ENCODE data around the gene RMND1. TPM values are rescaled to one million over a fixed set of nuclear protein-coding genes. Genes with fewer than 3 reads are reported as not detected.

The RMND1 gene
- total and polyA plus RNA-seq, 9 of the 15 experiments (the other 6 are each of a cell fraction or from before 2014, with no cell fraction given): 26.9 to 47.8 (median 36.2) TPM

DNA sequence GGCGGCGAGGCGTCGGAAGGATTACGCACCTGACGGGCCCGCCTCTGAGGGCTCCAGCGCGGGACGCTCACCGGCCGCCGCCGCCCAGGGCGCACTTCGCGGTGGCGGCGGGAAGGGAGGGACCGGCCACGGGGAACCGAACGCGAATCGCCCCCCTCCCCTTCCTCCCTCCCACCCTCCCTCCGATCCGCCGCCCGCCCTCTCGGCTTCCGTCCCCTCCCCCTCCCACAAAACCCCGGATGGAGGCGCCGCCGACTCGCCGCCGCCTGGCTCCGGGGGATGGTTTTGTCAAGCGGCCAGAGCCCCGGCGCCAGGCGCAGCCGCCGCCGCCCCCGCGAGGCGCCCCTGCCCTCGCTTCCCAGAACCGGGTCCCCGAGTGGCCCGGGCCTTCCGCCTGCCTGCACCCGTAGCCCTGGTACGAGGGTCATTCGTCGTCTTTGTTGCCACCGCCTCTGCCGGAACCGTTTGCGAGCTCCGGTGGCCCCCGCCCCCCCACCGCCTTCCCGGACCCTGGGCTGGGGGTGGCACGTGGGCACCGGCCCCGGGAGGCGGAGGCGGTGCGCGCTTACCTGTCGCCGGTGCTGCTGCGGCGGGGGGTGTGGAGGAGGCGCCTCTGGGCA is 61.0 kb downstream of the RMND1 start (continued):
- TF ChIP-seq JUND (IDR thresholded peaks at IDR 0.05; ENCODE audit: borderline replicate concordance, low read depth, low read length) (no peak), JUND (tag; IDR thresholded peaks at IDR 0.05; ENCODE audit: borderline replicate concordance, low read depth, low read length) (no peak), IRF9 (tag; IDR thresholded peaks at IDR 0.05) (no peak), ZNF507 (tag; conservative IDR thresholded peaks at IDR 0.05) (no peak), KLF13 (tag; IDR thresholded peaks at IDR 0.05; ENCODE audit: borderline replicate concordance, low read depth) (peak; percentile 56; the same call in 1 of the 2 replicates), U2AF2 (optimal IDR thresholded peaks at IDR 0.05; ENCODE audit: low read depth, low read length) (no peak), SAP30 (IDR thresholded peaks at IDR 0.05; ENCODE audit: borderline replicate concordance, insufficient read depth, low read depth, low read length, poor library complexity, severe bottlenecking) (peak; percentile 58), STAG1 (CRISPR knock-in tag; IDR thresholded peaks at IDR 0.05; ENCODE audit: borderline replicate concordance) (no peak), HOXB6 (CRISPR knock-in tag; IDR thresholded peaks at IDR 0.05; ENCODE audit: borderline replicate concordance) (no peak), ELF2 (CRISPR knock-in tag; IDR thresholded peaks at IDR 0.05) (no peak), EGR1 (conservative IDR thresholded peaks at IDR 0.05) (peak; percentile 84), HNRNPK (IDR thresholded peaks at IDR 0.05; ENCODE audit: low read depth, low read length, poor library complexity, severe bottlenecking) (peak; percentile 99)
- TF ChIP-seq, protein P1, sequence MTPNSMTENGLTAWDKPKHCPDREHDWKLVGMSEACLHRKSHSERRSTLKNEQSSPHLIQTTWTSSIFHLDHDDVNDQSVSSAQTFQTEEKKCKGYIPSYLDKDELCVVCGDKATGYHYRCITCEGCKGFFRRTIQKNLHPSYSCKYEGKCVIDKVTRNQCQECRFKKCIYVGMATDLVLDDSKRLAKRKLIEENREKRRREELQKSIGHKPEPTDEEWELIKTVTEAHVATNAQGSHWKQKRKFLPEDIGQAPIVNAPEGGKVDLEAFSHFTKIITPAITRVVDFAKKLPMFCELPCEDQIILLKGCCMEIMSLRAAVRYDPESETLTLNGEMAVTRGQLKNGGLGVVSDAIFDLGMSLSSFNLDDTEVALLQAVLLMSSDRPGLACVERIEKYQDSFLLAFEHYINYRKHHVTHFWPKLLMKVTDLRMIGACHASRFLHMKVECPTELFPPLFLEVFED (CRISPR knock-in tag; conservative IDR thresholded peaks at IDR 0.05): no peak
- TF ChIP-seq, protein P2, sequence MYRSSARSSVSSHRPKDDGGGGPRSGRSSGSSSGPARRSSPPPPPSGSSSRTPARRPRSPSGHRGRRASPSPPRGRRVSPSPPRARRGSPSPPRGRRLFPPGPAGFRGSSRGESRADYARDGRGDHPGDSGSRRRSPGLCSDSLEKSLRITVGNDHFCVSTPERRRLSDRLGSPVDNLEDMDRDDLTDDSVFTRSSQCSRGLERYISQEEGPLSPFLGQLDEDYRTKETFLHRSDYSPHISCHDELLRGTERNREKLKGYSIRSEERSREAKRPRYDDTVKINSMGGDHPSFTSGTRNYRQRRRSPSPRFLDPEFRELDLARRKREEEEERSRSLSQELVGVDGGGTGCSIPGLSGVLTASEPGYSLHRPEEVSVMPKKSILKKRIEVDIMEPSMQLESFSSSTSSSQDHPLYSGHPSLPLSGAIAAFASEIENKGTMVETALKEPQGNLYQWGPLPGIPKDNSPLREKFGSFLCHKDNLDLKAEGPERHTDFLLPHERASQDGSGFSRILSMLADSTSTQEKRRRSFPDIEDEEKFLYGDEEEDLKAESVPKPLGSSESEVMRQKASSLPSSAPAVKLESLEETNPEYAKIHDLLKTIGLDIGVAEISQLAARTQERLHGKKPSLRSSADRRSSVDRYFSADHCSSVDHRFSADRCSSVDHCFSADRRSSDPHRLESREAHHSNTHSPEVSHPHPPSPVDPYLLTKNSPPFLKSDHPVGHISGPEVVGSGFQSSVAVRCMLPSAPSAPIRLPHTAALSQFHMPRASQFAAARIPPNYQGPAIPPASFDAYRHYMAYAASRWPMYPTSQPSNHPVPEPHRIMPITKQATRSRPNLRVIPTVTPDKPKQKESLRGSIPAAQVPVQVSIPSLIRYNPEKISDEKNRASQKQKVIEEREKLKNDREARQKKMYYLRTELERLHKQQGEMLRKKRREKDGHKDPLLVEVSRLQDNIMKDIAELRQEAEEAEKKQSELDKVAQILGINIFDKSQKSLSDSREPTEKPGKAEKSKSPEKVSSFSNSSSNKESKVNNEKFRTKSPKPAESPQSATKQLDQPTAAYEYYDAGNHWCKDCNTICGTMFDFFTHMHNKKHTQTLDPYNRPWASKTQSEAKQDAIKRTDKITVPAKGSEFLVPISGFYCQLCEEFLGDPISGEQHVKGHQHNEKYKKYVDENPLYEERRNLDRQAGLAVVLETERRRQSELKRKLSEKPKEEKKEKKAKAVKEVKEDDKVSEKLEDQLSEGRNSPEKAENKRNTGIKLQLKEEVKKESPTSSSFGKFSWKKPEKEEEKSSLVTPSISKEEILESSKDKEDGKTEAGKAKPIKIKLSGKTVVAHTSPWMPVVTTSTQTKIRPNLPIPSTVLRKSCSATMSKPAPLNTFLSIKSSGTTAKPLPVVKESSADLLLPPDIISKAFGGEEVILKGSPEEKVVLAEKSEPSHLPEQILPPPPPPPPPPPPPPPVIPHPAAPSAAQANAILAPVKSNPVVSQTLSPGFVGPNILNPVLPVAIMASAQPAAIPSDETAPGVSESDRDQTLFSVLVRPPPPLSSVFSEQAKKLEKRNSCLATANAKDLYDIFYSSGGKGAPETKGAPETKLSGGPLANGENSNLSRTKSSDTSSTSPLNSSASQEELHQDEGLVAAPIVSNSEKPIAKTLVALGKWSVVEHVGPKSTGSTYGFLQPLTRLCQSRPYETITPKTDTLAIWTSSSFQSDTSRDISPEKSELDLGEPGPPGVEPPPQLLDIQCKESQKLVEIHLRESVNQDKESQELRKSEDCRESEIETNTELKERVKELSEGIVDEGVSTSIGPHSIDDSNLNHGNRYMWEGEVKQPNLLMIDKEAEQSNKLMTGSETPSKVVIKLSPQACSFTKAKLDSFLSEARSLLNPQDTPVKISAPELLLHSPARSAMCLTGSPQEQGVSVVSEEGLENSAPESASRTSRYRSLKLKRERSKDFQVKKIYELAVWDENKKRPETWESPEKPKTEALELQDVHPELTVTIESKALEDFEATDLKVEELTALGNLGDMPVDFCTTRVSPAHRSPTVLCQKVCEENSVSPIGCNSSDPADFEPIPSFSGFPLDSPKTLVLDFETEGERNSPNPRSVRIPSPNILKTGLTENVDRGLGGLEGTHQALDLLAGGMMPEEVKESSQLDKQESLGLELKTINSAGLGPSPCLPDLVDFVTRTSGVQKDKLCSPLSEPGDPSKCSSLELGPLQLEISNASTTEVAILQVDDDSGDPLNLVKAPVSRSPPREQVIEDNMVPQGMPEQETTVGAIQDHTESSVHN (IDR thresholded peaks at IDR 0.05; ENCODE audit: borderline replicate concordance in 1 of 2, low read depth in 1 of 2): no peak
- TF ChIP-seq, protein P3, sequence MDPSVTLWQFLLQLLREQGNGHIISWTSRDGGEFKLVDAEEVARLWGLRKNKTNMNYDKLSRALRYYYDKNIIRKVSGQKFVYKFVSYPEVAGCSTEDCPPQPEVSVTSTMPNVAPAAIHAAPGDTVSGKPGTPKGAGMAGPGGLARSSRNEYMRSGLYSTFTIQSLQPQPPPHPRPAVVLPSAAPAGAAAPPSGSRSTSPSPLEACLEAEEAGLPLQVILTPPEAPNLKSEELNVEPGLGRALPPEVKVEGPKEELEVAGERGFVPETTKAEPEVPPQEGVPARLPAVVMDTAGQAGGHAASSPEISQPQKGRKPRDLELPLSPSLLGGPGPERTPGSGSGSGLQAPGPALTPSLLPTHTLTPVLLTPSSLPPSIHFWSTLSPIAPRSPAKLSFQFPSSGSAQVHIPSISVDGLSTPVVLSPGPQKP (CRISPR knock-in tag; IDR thresholded peaks at IDR 0.05): no peak

All from K562 (cell line).